GM21367 (cell line): ENCODE data around the gene PAQR8.

Experiments
- ATAC-seq: cut with Tn5 transposase; IDR thresholded peaks from one replicate; pipeline ENCODE4 v1.9.1; 2021; ENCODE audit not compliant: unreplicated experiment

Gene PAQR8, protein sequence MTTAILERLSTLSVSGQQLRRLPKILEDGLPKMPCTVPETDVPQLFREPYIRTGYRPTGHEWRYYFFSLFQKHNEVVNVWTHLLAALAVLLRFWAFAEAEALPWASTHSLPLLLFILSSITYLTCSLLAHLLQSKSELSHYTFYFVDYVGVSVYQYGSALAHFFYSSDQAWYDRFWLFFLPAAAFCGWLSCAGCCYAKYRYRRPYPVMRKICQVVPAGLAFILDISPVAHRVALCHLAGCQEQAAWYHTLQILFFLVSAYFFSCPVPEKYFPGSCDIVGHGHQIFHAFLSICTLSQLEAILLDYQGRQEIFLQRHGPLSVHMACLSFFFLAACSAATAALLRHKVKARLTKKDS

DNA sequence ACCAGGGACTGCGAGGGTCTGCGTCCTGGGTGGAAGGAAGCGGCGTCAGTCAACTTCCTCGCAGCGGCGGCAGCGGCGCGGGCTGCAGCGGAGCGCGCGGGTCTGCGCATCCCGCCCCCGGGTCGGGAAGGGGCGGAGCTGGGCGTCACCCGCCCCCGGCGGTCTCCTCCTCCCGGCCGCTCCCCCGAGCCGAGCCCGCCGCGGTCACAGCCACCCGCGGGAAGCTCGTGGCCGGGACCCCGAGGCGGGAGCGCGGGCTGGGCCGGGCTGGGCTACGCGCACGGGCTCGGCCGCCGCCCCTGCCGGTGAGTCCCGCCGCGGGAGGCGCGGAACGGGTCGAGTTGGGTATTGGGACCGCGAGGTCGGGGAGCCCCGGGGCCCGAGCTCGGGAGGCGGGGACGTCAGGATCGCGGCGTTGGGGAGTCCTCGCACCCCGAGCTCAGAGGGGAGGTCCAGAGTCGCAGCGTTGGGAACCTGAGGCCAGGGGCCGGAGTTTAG, at the start of gene PAQR8:
Gene PAQR8, plus strand, starts transcription at position 207 of the 498 bp plus-strand sequence. CDS start 41,063 bp downstream, outside the sequence.
- peak; percentile 80 for ATAC-seq

DNA sequence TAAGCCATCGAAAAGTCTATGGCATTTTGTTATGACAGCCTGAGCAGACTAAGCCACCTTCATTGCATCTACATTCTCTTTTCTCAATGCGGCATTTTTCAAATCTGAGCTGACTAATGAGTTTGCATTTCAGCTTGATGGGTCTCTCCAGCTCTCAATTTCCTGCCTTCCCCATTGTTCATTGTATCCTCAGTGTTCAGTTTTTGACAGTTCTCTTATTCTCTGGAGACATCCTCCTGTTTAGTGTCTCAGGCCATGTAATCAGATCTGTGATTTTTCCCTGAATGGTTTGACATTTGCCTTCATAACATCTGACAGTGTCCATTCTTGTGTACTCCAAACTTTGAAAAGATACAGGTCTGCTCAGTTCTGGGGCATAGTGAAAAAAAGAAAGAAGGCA, 49.5 kb upstream of the PAQR8 start:
- no peak for ATAC-seq

DNA sequence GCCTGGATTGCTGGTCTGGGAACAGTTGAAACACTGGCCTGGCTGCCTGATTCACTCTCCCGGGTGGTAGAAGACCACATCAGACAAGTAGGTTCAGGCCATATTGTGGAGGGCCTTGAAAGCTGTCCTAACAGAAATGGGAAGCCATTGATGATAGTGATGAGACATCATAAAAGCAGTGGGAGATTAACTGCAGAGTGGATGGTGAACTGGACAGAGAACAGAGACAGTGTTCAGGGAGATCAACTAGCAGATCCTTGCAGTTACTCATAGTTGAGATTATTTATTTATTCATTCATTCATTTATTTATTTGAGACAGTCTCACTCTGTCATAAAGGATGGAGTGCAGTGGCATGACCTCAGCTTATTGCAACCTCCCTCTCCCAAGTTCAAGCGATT, 47.2 kb upstream of the PAQR8 start:
- ATAC-seq = no peak

DNA sequence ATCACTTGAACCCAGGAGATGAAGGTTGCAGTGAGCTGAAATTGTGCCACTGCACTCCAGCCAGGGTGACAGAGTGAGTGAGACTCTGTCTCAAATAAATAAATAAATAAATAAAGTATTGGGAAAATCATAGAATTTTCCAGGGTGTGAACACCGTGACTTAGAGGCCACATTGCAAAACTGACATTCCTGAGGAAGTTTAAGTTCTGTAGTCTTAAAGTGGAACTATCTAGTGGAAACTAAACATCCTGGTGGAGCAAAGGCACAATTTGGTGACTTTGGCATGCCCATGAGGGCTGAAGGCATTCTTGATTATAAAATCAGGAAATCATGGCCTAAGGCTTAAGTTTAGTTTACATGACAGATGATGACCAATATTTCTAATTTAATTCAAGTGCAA, 44.7 kb upstream of the PAQR8 start:
- ATAC-seq = no peak

DNA sequence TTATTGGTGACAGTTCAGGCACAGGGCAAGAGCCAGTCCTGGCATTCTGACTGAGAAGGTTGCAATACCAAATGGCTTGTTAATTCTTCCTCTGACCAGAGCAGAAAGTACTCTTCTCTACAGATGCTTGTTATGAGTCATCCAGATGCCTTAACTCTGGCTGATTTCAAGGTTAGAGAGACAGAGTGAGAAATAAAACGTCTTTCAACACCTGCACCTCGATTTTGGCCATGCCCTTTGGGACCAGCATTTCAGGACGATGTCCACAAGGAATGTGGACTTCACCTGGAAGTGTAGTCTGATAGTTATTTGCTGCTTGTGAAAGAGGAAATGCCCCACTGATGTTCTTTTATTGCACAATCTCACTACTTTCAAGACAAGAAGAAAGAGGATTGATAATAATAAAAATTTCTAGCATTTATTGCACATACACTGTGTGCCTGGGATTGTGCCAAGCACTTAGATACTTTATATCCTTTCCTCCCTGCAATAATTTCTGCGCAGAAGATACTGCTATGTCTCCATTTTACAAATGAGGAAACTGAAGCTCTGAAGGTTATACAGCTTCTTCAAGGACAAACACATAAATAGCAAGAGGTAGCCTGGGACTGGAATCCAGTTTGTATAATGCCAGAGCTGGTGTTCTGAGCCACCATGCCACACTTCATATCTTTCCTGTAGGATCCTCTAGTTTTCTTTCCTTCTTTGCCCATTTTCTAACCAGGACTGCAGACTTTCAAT, 43.9 kb upstream of the PAQR8 start:
- ATAC-seq = peak; percentile 98

DNA sequence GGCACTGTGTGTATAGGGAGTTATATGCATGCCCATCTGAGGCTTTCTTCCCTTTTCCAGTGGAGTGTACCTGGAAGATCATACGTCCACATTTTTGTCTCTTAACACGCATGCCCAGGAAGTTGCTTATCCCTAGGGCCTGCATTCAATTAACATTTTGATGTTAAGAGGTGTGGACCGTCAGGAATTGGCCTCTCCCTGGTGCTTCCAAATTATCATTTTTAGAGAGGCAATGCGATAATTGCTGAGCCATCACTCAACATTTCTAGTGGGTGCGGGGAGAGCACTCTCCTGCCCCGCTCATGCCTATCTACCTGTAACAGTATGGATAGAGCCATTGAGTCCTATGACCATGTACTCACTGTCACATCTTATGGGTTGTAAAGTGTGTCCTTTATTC, 37.8 kb upstream of the PAQR8 start:
- no peak for ATAC-seq

DNA sequence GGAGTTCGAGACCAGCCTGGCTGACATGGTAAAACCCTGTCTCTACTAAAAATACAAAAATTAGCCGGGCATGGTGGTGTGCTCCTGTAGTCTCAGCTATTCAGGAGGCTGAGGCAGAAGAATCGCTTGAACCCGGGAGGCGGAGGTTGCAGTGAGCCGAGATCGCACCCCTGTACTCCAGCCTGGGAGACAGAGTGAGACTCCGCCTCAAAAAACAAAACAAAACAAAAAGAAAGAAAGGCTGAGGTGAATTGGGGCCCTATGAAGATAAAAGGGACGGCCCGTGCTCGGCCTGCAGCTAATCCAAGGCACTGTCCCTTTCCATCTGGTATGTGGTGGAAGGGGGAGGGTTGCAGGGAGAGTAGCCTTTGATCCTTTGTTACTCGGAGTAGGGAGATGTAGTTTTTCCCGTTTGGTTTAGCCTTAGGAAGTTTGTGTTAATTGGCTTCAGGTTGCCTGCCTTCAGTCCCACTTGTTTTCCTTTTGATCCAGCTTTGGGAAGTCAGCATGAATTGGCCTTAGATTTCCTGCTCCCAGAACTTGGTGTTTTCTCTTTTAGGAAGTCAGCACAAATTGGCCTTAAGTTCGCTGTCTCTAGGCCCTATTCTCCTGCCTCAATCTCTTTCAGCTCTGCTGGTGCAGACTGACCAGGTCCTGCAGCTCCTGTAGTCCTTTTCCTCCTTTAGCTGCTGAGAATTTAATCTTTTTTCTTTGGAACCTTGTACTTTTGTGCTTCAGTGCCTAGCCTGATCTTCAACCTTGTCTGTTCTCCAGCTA, 36.1 kb upstream of the PAQR8 start:
- ATAC-seq = no peak

DNA sequence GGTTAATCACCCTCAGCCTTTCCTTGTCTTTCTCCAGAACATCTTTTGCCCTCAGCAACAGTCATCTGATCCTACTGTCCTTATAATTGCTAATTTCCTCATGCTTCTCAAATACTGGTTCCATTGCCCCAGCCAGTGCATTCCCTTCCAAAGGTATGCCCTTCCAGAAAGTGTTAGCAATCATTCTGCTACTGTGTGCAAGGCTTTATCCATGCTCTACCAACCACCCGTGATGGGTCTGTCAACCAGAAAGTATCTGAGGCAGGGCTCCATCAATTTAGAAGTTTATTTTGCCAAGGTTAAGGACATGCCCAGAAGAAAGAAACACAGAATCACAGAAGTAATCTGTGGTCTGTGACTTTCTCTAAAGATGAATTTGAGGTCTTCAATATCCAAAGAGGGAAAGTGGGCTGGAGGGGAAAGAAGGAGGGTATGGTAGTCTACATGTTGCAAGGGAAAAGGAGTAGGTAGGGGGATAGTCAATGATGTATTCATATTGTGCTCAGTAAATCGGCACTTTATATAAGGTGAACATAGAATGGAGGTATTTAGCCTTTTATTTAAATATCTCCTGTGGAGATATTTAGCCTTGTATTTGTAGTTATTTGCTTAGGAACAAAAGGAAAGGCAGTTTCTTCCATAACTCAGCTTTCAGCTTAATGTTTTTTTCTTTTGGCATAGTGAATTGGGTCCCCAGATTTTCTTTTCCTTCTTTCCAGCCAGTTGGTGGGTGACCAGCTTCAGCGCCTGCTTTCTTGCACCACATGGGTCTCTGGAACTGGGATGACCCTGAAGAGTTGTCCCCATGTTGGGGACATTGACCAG, 35.2 kb upstream of the PAQR8 start:
- no peak for ATAC-seq

DNA sequence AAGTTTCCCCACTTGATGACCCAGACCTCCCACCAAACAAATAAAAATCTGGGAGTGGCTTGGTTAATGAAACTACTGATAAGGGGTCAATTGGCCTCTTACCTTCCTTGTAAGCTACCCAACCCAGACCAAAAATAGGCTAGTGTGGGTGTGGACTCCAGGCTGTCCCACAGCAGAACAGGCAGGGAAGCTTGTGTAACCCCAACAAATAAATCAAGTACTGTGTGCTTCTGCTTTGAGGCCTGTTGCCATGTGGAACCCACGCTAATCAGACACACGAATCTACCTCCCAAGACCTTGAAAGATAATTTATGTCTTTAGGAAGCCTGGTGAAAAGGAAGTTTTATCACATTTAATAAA, 33.7 kb upstream of the PAQR8 start:
- ATAC-seq = no peak

DNA sequence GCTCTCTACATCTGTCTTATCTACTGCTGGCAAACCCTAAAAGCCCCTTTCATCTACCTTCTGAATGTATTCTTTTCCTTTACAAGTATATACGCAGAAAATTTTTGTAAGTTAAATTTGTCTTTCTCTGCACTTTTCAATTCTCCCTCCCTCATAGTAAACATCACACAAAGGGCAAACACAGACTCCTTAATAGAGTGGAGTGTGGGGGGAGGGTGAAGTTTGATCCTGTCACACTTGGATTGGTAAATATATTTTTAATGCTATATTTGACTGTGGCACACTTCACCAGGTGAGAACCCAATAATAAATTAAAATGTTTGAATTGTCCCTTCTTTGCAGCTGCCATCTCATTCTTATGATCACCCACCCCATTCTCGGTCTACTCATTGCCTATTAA, 33.2 kb upstream of the PAQR8 start:
- no peak for ATAC-seq

DNA sequence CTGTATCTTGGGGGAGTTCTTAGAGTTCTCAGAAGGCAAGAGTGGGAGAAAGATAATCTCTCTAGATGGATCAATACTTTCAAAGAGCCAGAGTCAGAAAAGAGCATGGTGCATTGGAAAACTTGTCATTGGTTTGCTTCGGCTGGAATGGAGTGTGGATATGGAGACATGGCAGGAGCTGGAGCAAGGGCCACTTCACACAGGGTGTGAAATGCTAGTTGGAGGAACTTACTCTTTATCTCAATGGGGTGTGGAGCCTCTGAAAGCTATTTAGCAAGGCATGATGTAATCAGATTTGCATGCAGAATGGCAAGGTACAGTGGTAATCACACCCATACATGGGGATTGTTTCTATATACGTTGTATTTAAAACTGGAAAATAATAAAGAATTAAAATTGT, 31.5 kb upstream of the PAQR8 start:
- ATAC-seq = no peak

DNA sequence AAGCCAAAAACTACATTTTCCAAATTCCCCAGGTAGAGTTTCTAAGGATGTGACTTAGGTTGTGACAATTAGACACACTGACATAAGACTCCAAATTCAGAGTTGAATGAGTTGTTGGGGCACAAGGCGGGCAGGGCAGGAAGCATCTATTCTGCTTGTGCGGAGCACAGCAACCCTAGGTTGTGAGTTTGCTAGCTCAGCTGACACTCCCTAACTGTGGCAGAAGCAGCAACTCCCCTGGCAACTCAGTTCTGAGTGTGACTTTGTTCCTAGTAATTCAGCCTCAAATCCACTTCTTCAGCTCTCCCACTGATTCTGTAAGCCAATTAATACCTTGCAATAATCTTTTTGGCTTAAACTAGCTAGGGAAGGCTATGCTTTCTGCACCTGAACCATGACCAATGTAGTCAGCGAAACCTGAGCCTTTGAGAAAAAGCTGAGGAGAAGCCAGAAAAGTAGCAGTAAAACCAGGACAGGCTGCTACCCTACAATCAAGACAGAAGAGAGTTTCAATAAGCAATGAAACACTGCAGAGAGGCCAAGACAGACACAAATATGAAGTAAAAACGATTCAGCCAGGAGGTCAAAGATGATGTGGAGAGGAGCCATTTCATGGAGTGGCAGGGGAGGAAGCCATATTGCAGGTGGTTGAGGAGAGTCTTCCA, 30.0 kb upstream of the PAQR8 start:
- ATAC-seq = no peak

DNA sequence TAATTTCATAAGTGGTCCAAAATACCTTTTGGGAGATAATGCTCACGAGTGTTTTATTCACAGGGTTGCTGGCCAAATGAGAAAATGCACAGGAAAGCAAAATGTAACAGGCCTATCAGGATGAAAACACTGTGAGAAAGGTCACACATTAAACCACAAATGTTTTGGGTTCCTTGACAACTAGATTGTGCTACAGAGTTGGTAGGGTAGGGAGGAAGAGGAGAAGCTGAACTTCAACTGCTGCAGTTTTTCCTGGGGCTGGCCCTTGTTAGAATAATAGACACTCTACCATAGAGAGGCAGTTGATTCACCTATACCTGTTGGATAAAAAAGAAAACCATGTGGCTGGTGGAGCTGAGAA, 28.1 kb upstream of the PAQR8 start:
- no peak for ATAC-seq

DNA sequence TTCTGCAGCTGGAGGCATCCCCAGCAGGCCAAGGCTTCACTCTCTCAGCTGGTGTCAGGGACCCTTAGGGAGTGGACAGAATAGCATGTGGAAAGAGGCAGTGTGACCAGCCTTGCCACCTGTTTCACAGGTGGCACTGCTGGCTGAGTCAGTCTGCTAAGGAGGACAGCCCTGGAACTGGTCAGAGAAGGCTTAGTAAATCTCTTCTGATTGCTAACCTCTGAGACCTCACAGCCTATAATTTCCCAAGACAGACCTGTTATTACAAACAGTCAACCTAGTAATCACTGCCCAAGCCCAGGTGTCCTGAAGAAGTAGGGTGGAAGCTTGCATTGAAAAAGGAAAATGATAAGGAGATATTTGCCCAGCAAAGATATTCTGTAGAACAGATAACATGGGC, 26.4 kb upstream of the PAQR8 start:
- no peak for ATAC-seq

DNA sequence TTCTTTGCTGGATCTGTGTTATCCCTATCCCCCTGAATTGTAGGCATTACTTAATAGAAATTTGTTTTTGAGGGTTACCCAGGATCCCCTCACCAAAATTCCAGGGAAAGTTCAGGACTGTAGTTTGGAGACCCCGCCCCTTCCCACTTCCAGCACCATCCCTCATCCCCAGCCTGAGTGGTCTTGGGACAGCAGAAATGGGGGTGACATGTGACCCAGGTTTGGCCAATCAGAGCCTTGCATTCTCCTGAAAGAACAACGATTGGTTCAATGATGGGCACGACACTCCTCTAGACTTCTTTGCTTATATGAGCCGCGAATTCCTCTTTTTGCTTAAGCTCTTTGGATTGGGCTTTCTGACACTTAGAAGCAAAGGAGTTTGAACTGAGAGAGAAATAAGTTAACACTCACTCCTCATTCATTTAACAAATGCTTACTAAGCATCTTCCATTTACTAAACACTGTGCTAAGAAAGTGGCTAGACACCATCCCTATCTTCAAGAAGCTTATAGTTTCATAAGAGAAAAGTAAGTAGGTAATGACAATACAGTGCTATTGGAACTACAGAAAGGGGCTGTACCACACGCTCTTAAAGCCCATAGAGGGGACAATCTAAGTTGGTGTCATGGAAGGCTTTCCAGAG, 24.9 kb upstream of the PAQR8 start:
- ATAC-seq = no peak

DNA sequence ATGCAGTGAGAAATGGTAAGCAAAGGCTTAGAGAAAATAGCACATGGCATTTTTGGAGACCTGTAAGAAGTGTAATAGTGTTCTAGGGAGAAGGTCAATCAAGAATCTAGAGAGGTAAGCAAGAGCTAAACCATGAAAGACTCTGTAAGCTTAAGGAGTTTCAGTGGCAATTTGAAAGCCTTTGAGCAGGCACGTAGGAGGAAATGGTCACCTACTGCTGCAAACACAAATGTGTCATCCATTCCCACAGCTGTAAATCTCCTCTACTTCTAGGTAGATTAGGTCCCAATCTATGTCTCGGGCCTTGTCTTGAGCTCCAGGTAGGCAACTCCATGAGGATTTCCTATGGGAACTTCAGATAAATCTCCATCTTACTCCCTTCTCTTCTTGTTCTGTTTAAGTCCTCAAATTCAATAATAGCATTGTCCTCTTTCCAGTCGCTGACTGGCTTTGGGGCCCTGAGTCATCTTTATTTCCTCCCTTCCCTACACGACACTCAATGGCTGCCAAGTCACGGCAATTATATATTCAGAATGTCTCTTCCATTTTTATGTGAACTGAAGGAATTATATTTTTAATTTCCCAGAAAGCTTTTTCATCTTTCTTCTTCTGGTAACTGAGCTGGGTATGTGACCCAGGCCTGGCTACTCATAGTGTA, 24.2 kb upstream of the PAQR8 start:
- ATAC-seq = no peak

DNA sequence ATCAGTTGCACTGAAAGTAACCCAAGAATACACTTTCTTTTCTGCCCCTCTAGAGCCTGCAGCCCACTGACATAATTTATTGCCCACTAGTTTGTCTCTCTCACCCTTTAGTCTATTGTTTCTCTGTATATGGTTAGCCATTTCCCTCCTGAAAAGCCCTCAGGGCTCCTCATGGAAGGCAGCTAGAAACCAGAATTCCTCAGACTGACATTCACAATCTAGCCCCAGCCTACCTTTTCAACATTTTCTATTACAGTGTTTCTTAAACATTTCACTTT, 21.4 kb upstream of the PAQR8 start:
- ATAC-seq = no peak

DNA sequence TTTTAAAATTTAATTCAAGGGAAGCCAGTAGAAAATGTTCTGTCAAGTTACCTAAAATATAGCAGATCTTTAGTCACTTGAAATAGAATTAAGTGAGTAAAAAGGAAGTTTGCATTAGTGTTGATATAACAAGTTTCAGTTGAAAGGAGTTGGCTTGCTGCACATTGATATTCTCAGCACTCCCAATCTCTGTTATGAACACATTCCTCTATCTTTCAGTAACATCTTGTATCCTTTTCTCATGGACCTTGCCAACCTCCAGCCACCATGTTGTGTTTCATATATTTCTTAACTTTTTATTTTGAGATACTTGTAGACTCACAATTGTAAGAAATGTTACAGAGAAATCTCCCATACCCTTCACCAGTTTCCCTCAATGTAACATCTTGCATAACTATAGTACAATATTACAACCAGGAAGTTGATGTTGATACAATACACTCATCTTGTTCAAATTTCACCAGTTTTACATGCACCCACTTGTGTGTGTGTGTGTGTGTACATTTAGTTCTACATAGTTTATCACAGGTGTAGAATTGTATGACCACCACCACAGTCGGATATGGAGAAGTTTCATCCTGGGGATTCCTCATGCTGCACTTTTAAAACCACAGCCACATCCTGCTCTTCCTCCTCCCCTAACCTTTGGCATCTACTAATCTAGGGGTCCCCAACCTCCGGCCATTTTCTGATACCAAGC, 20.2 kb upstream of the PAQR8 start:
- ATAC-seq = no peak

DNA sequence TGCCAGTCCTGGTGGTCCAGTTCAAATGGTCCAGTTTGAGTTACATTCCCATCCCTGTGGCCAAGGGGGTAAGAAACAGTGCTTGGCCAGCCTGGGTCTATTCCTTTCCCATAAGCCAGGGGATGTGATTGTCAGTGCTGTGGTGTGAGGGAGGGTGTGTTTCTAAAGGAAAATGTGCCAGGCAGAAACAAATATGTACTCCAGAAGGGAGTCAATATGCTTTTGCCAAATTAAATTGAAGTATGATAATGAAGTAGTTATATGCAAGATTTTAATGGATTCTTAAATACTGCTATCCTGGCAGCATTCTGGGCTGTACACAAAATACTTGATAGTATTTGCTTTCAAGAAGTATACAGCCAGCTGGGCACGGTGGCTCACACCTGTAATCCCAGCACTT, 16.6 kb upstream of the PAQR8 start:
- no peak for ATAC-seq
